Measurements from ENCODE around the gene MDK.

Gene MDK

GRCh38 chr11:46387919-46388618 is 6.6 kb downstream of the MDK start:
- TF ChIP-seq ZBTB7A (IDR thresholded peaks at IDR 0.05; ENCODE audit: low read depth) (no peak), EGR1 (IDR thresholded peaks at IDR 0.05) (no peak), CREB1 (IDR thresholded peaks at IDR 0.05; ENCODE audit: low read depth) (no peak), TEAD4 (IDR thresholded peaks at IDR 0.05) (no peak), YY1 (IDR thresholded peaks at IDR 0.05; ENCODE audit: low read depth) (no peak), CEBPB (IDR thresholded peaks at IDR 0.05) (no peak), EP300 (IDR thresholded peaks at IDR 0.05; ENCODE audit: borderline replicate concordance) (no peak), REST (IDR thresholded peaks at IDR 0.05; ENCODE audit: low read depth) (no peak), FOXM1 (IDR thresholded peaks at IDR 0.05; ENCODE audit: borderline replicate concordance, low read depth) (no peak), TAF1 (IDR thresholded peaks at IDR 0.05; ENCODE audit: low read depth) (no peak), NFIC (IDR thresholded peaks at IDR 0.05) (no peak), RAD21 (IDR thresholded peaks at IDR 0.05; ENCODE audit: low read depth) (no peak), TCF12 (IDR thresholded peaks at IDR 0.05; ENCODE audit: low read depth) (no peak)
- TF ChIP-seq, protein P1, sequence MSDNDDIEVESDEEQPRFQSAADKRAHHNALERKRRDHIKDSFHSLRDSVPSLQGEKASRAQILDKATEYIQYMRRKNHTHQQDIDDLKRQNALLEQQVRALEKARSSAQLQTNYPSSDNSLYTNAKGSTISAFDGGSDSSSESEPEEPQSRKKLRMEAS (IDR thresholded peaks at IDR 0.05) = no peak
- TF ChIP-seq, protein P2, sequence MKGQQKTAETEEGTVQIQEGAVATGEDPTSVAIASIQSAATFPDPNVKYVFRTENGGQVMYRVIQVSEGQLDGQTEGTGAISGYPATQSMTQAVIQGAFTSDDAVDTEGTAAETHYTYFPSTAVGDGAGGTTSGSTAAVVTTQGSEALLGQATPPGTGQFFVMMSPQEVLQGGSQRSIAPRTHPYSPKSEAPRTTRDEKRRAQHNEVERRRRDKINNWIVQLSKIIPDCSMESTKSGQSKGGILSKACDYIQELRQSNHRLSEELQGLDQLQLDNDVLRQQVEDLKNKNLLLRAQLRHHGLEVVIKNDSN (IDR thresholded peaks at IDR 0.05) = no peak

GRCh38 chr11:46388619-46389449 is 7.4 kb downstream of the MDK start:
- TF ChIP-seq REST (IDR thresholded peaks at IDR 0.05; ENCODE audit: low read depth) (peak; percentile 40; the same call in 1 of the 2 replicates), CREB1 (IDR thresholded peaks at IDR 0.05; ENCODE audit: low read depth) (no peak), YY1 (IDR thresholded peaks at IDR 0.05; ENCODE audit: low read depth) (no peak)
- TF ChIP-seq, protein P1 (IDR thresholded peaks at IDR 0.05) = no peak

DNA sequence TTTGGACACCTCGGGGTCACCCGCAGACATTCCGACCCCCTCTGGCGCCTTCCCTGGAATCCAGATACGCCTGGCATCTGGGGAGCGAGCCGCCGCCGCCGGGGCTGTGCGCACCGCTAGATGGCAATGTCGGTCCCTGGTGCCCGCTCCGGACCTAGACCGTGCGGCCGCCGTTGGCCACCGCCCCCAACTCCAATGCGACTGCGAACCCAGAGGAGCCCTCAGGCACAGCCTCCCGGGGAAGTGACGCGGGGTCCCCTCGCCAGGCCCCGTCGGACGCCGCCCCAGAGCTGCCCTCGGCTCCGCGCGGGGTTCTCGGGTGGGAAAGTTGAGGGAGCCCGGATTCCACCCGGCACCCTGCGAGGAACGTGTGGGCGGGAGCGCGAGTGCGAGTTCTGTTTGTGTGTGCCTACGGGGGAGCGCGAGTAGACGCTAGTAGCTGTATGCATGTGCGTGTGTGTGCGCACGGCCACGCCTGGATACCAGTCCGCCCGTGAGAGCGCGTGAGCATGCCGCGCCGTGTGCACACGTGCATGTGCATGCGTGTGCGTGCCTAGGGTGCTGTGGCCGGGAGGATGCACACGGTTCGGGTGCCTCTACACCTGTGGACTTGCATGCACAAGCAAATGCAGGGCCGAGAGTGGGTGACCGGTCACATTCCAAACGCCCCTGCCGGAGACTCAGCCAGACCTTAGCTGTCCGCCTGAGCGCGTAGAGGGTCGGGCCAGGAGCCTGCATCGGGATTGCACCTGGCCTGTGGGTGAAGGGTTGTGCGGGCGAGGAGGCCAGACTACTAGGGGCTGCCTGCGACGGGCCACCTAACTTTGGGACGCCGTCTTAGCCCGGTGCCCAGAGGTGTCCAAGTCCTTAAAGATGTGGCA is 8.2 kb downstream of the MDK start:
- TF ChIP-seq EGR1 (IDR thresholded peaks at IDR 0.05) (peak; percentile 38; the same call in 1 of the 2 replicates), ZBTB7A (IDR thresholded peaks at IDR 0.05; ENCODE audit: low read depth) (0 out of 2 replicates have a peak, but pooled peaks have one; percentile 67), RAD21 (IDR thresholded peaks at IDR 0.05; ENCODE audit: low read depth) (peak; percentile 84), CREB1 (IDR thresholded peaks at IDR 0.05; ENCODE audit: low read depth) (no peak), TAF1 (IDR thresholded peaks at IDR 0.05; ENCODE audit: low read depth) (no peak), REST (IDR thresholded peaks at IDR 0.05; ENCODE audit: low read depth) (no peak), NFIC (IDR thresholded peaks at IDR 0.05) (no peak), EP300 (IDR thresholded peaks at IDR 0.05; ENCODE audit: borderline replicate concordance) (0 out of 2 replicates have a peak, but pooled peaks have one; percentile 17), CEBPB (IDR thresholded peaks at IDR 0.05) (no peak), YY1 (IDR thresholded peaks at IDR 0.05; ENCODE audit: low read depth) (peak; percentile 52; the same call in 1 of the 2 replicates), TEAD4 (IDR thresholded peaks at IDR 0.05) (peak; percentile 60), FOXM1 (IDR thresholded peaks at IDR 0.05; ENCODE audit: borderline replicate concordance, low read depth) (no peak), TCF12 (IDR thresholded peaks at IDR 0.05; ENCODE audit: low read depth) (0 out of 2 replicates have a peak, but pooled peaks have one; percentile 43)
- TF ChIP-seq, protein P1 (IDR thresholded peaks at IDR 0.05) = peak; percentile 72
- TF ChIP-seq, protein P2 (IDR thresholded peaks at IDR 0.05) = no peak

Measured in Ishikawa (cell line).